Mesodermal cell (in vitro differentiated cells): Measurements from ENCODE around the gene PTPN18.

Source experiments
- H3K27ac ChIP-seq: 2 replicates; pipeline ENCODE4 v1.7.0; 2013; ENCODE audit warnings: mild to moderate bottlenecking, low read depth, low read length, moderate library complexity; ENCODE audit not compliant: severe bottlenecking
- H3K36me3 ChIP-seq: 2 replicates; pipeline ENCODE4 v1.7.1; 2013; ENCODE audit warnings: mild to moderate bottlenecking, low read length, moderate library complexity; ENCODE audit not compliant: control insufficient read depth, insufficient read depth
- H3K4me1 ChIP-seq: one replicate; pipeline ENCODE4 v1.7.1; 2013; ENCODE audit warnings: mild to moderate bottlenecking, low read length; ENCODE audit not compliant: insufficient read depth, control insufficient read depth, poor library complexity, severe bottlenecking
- H3K4me3 ChIP-seq: 2 replicates; pipeline ENCODE4 v1.7.0; 2013; ENCODE audit warnings: low read length, control low read depth, mild to moderate bottlenecking; ENCODE audit not compliant: insufficient read depth, poor library complexity, severe bottlenecking; ENCODE audit errors: extremely low read depth
- H3K9me3 ChIP-seq: 2 replicates; pipeline ENCODE4 v1.7.1; 2013; ENCODE audit warnings: mild to moderate bottlenecking, low read length, moderate library complexity; ENCODE audit not compliant: control insufficient read depth
- WGBS, 2 experiments: methylation state at CpG; one replicate each; pipeline ENCODE4 v1.1.5; 2013; ENCODE audit warnings: missing lambda C conversion rate in 2 of 2; ENCODE audit not compliant: insufficient coverage in 2 of 2; 5-methylcytosine and 5-hydroxymethylcytosine counted together

The PTPN18 gene

DNA sequence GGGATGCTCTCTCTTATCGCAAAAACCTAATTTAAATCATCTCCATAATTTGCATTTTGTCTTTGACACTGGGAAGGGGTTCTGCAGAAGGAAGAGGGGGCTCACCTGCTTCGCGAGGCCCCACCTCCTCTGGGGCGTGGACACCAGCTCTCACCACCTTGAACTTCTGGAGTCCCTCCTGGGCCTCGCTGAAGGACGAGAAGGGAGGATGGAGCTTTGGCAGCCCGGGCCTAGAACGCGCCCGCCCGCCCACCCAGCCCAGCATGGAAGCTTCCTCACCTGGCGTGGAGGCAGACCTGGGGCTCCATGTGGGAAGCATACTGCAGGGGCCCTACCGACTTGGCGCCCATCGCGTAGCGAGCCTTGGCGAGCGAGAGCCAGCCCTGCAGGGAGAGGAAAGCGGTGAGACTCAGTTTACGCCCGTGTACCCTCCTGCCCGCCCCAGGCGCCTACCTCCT, 14.3 kb upstream of the PTPN18 start:
- H3K36me3 ChIP-seq: peaks cover 37% of the 10 kb centered on the region
- H3K9me3 ChIP-seq: no peaks in the 10 kb centered on the region
- WGBS, 2 experiments: 0 to 1% methylated on average over 2 to 11 of the region's 24 CpGs
- H3K4me3 ChIP-seq: peak overlapping the region; percentile 79
- no peak overlapping the region for H3K27ac ChIP-seq
- peaks cover 8% of the 10 kb centered on the region for H3K4me1 ChIP-seq

- 0% methylated on average over 17 to 24 of the region's 24 CpGs for WGBS, 2 experiments
- Histone ChIP-seq H3K9me3 (no peaks in the 10 kb centered on the region), H3K27ac (peak overlapping the region; percentile 88), H3K4me3 (peak overlapping the region; percentile 79), H3K4me1 (peaks cover 8% of the 10 kb centered on the region), H3K36me3 (peaks cover 42% of the 10 kb centered on the region)
Observed at GRCh38 chr2:130342020-130342532, 13.8 kb upstream of the PTPN18 start.

DNA sequence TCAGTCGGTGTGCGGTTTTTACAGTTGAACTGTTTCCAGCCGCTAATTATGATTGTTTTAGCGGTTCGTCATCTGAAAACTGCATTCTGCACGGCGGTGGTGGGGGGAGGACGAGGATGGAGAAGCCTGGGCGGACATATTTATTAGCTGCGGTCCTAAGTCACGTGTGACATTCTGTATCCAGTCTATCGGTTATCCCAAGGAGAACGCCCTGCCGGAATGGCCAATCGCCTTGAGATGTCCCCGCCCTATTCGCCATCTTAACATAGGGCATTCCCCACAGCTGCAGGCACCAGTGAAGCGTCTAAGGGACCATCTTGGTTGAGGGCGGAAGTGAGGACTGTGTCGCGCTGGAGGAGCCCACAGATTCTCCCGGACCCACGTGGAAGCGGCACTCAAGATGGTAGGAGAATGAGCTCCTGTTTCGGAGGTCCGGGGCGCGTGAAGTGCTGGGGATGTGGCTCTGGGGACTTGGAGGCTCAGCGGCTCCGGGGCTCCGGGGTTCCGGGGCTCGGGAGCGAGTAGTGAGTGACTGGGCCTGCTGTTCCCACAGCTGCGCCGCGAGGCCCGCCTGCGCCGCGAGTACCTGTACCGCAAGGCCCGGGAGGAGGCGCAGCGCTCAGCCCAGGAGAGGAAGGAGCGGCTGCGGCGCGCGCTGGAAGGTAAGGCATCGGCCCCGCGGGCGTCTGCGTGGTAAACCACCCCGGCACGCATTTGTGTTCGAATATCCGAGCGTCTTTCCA, 13.2 kb upstream of the PTPN18 start, which contains the start of gene IMP4:
Gene IMP4, plus strand, starts transcription at position 365 of the 743 bp plus-strand sequence. Its CDS starts 36 bp downstream, at position 401.
- Histone ChIP-seq H3K27ac (peak within 1 kb of the TSS; percentile 88), H3K36me3 (peaks cover 48% of the 10 kb centered on the region), H3K4me1 (peaks cover 4% of the 10 kb centered on the region), H3K4me3 (peak within 1 kb of the TSS; percentile 79), H3K9me3 (no peaks in the 10 kb centered on the region)
- 0 to 1% methylated on average over 53 of the region's 60 CpGs for WGBS, 2 experiments

DNA sequence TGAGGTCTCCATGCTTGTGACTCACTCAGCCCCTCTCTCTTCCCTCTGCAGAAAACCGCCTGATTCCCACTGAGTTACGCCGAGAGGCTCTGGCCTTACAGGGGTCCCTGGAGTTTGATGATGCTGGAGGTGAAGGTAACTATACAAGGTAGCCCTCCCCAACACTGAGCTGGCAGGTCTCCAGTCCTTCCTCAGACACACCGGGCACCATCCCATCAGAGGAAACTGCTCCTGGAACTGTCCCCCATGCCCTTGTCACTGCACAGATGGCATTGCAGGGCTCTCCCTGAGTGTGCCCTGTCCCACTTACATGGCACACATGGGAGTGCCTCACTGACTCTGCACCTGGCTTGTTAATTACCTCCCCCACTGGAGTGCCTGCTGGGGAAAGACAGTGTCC, 11.3 kb upstream of the PTPN18 start:
- 100% methylated on average over 1 of the region's 4 CpGs for WGBS, 2 experiments
- H3K4me3 ChIP-seq: no peak overlapping the region
- no peaks in the 10 kb centered on the region for H3K9me3 ChIP-seq
- H3K4me1 ChIP-seq: no peaks in the 10 kb centered on the region
- peaks cover 51% of the 10 kb centered on the region for H3K36me3 ChIP-seq
- no peak overlapping the region for H3K27ac ChIP-seq

GRCh38 chr2:130345091-130345490, 10.8 kb upstream of the PTPN18 start:
- no peaks in the 10 kb centered on the region for H3K9me3 ChIP-seq
- WGBS, 2 experiments: 97 to 99% methylated on average over 12 of the region's 13 CpGs
- no peak overlapping the region for H3K27ac ChIP-seq
- no peaks in the 10 kb centered on the region for H3K4me1 ChIP-seq
- no peak overlapping the region for H3K4me3 ChIP-seq
- peaks cover 50% of the 10 kb centered on the region for H3K36me3 ChIP-seq

- Histone ChIP-seq H3K4me3 (no peak overlapping the region), H3K27ac (no peak overlapping the region), H3K4me1 (no peaks in the 10 kb centered on the region), H3K36me3 (peaks cover 50% of the 10 kb centered on the region), H3K9me3 (no peaks in the 10 kb centered on the region)
- WGBS, 2 experiments: 92 to 94% methylated on average over 16 to 21 of the region's 21 CpGs
Observed at GRCh38 chr2:130345611-130346010, 10.2 kb upstream of the PTPN18 start.

DNA sequence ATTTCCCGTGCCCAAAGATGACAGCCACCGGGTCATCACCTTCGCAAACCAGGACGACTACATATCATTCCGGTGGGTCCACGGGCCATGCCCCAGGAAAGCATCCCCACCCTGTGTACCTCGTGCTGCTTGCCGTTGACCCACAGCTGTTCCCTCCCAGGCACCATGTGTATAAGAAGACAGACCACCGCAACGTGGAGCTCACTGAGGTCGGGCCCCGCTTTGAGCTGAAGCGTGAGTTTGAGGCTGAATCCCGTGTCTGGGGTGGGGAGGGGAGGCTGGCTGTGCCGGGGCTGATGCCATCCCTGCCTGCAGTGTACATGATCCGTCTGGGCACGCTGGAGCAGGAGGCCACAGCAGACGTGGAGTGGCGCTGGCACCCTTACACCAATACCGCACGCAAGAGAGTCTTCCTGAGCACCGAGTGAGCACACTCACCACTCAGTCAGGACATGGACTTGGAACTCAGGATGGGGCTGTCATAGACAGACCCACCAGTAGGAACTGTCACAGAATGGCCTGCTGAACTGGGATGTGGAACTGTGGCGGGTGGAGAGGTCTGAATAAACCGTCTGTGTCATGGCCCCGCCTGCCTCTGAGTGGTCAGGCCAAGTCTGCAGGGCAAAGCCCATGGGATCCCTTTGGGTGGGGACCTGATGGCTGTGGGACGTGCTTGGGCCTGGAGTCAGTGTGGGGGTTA, 9.7 kb upstream of the PTPN18 start:
- no peak overlapping the region for H3K4me3 ChIP-seq
- peaks cover 50% of the 10 kb centered on the region for H3K36me3 ChIP-seq
- WGBS, 2 experiments: 92 to 95% methylated on average over 19 to 26 of the region's 26 CpGs
- H3K4me1 ChIP-seq: no peaks in the 10 kb centered on the region
- H3K27ac ChIP-seq: no peak overlapping the region
- no peaks in the 10 kb centered on the region for H3K9me3 ChIP-seq

DNA sequence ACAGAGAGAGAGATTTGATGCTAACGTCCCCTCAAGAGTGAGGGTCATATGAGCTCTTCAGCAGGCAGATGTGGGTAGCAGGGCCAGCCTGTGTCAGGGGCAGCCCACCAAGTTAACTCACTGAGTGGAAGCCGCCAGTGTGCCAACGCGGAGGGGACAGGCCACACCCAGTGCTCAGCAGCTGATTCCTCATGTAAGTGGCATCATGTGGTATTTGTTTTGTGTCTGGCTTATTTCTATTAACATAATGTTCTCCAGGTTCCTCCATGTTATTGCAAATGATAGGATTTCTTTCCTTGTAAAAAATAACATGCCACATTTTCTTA, 9.2 kb upstream of the PTPN18 start:
- 86 to 100% methylated on average over 1 of the region's 4 CpGs for WGBS, 2 experiments
- no peak overlapping the region for H3K4me3 ChIP-seq
- no peaks in the 10 kb centered on the region for H3K9me3 ChIP-seq
- no peak overlapping the region for H3K27ac ChIP-seq
- no peaks in the 10 kb centered on the region for H3K4me1 ChIP-seq
- peaks cover 50% of the 10 kb centered on the region for H3K36me3 ChIP-seq

GRCh38 chr2:130347220-130347925, 8.5 kb upstream of the PTPN18 start:
- 86 to 95% methylated on average over 4 to 5 of the region's 7 CpGs for WGBS, 2 experiments
- Histone ChIP-seq H3K9me3 (no peaks in the 10 kb centered on the region), H3K4me1 (no peaks in the 10 kb centered on the region), H3K36me3 (peaks cover 50% of the 10 kb centered on the region), H3K4me3 (no peak overlapping the region), H3K27ac (no peak overlapping the region)

GRCh38 chr2:130349174-130349573, 6.7 kb upstream of the PTPN18 start:
- no peak overlapping the region for H3K27ac ChIP-seq
- no peak overlapping the region for H3K4me3 ChIP-seq
- peaks cover 48% of the 10 kb centered on the region for H3K36me3 ChIP-seq
- H3K4me1 ChIP-seq: no peaks in the 10 kb centered on the region
- no peaks in the 10 kb centered on the region for H3K9me3 ChIP-seq
- 100% methylated on average over 2 of the region's 3 CpGs; no CpG with 5 or more reads in 1 of the 2 experiments for WGBS, 2 experiments
